T-cell (primary cell): ENCODE measurements around the gene ZNF80. TPM values are rescaled to one million over a fixed set of nuclear protein-coding genes. Genes with fewer than 3 reads are reported as not detected.

Source experiments
- ATAC-seq, 4 experiments: fragments of 200-7000 bp in 3 of 4; fragments of 150-1000 bp in 1 of 4; cut with Tn5 transposase; replicated peaks in 1 of 4; 1 replicate in 3 of 4; 2 replicates in 1 of 4; pipeline ENCODE4 v1.10.0; 2021; ENCODE audit warnings: moderate library complexity in 3 of 4, mild to moderate bottlenecking in 2 of 4, moderate number of reproducible peaks in 1 of 4
- CTCF ChIA-PET, 2 donors: fragments of 300-600 bp; sonication (Branson Sonifier 250); formaldehyde crosslinking; loops; one replicate each; lab custom pipeline; 2022; ENCODE audit warnings: antibody characterized with exemption in 2 of 2; lab: Charles Lee
- POLR2A ChIA-PET, 2 donors: fragments of 300-600 bp; sonication (Branson Sonifier 250); formaldehyde crosslinking; loops; one replicate each; lab custom pipeline; 2022; ENCODE audit warnings: antibody characterized with exemption in 2 of 2; lab: Charles Lee
- DNase-seq, 35 experiments: peaks; one replicate each; pipeline versions ENCODE4 v3.0.0 to v3.0.0-alpha.2; 2013 to 2023
- H3K27ac ChIP-seq: one replicate; pipeline ENCODE4 v1.5.1; 2013; ENCODE audit warnings: low read length
- H3K27me3 ChIP-seq, 2 experiments: replicated peaks in 1 of 2; 1 replicate in 1 of 2; 2 replicates in 1 of 2; pipeline versions ENCODE4 v1.6.1 to v1.7.0; 2013; ENCODE audit warnings: low read length in 1 of 2, mixed read lengths in 1 of 2; ENCODE audit not compliant: control insufficient read depth in 2 of 2, insufficient read depth in 2 of 2; ENCODE audit errors: extremely low read depth in 1 of 2
- H3K36me3 ChIP-seq, 2 donors: 1 replicate in 1 of 2; 2 replicates in 1 of 2; pipeline versions ENCODE4 v1.6.1 to v1.7.0; 2013; ENCODE audit warnings: low read length in 1 of 2; ENCODE audit not compliant: control insufficient read depth in 2 of 2, insufficient read depth in 1 of 2; ENCODE audit errors: extremely low read depth in 1 of 2
- H3K4me1 ChIP-seq, 2 experiments: 1 replicate in 1 of 2; 2 replicates in 1 of 2; pipeline versions ENCODE4 v1.6.1 to v1.7.0; 2013; ENCODE audit warnings: low read length in 2 of 2, mixed read lengths in 1 of 2; ENCODE audit not compliant: insufficient read depth in 2 of 2, control insufficient read depth in 1 of 2; ENCODE audit errors: extremely low read depth in 1 of 2
- H3K4me3 ChIP-seq, 2 donors: 1 replicate in 1 of 2; 2 replicates in 1 of 2; pipeline versions ENCODE4 v1.5.1 to v1.7.0; 2013; ENCODE audit warnings: mild to moderate bottlenecking in 2 of 2, low read length in 1 of 2, moderate library complexity in 1 of 2; ENCODE audit not compliant: control insufficient read depth in 1 of 2; ENCODE audit errors: extremely low read depth in 1 of 2
- H3K9me3 ChIP-seq: 2 replicates; pipeline ENCODE4 v1.7.0; 2013
- H3K27ac Mint-ChIP-seq, 2 donors: one replicate each; pipeline ENCODE4 v1.8.0; 2020 to 2021; ENCODE audit warnings: mild to moderate bottlenecking in 2 of 2, mixed read lengths in 2 of 2
- H3K27me3 Mint-ChIP-seq, 2 donors: one replicate each; pipeline ENCODE4 v1.8.0; 2021 to 2022; ENCODE audit warnings: mixed read lengths in 2 of 2
- H3K36me3 Mint-ChIP-seq: one replicate; pipeline ENCODE4 v1.8.0; 2021; ENCODE audit warnings: mixed read lengths
- H3K4me1 Mint-ChIP-seq, 3 donors: one replicate each; pipeline ENCODE4 v1.8.0; 2020 to 2022; ENCODE audit warnings: mixed read lengths in 3 of 3, mild to moderate bottlenecking in 1 of 3
- H3K4me3 Mint-ChIP-seq, 3 donors: one replicate each; pipeline ENCODE4 v1.8.0; 2020 to 2022; ENCODE audit warnings: mild to moderate bottlenecking in 3 of 3, mixed read lengths in 3 of 3, moderate library complexity in 3 of 3
- H3K9me3 Mint-ChIP-seq, 3 donors: one replicate each; pipeline ENCODE4 v1.8.0; 2020 to 2022; ENCODE audit warnings: mixed read lengths in 3 of 3
- WGBS: methylation state at CpG from one replicate; pipeline ENCODE4 v1.1.5; 2013; ENCODE audit warnings: missing lambda C conversion rate; ENCODE audit not compliant: insufficient coverage; 5-methylcytosine and 5-hydroxymethylcytosine counted together
- total RNA-seq, 35 experiments: library from RNA in 6 of 35; stranded (reverse) in 6 of 35; fragments of 120-200 nt in 1 of 35; gene quantifications; one replicate each; pipeline versions ENCODE4 v1.2.1 to v1.2.4 and lab custom pipeline; 2013 to 2026

ZNF80 gene
- total RNA-seq, 5 donors from 2014 or later (not counting 1 experiment from before 2014, with no cell fraction given) = 0.47 to 1.4 (median 1.1) TPM

DNA sequence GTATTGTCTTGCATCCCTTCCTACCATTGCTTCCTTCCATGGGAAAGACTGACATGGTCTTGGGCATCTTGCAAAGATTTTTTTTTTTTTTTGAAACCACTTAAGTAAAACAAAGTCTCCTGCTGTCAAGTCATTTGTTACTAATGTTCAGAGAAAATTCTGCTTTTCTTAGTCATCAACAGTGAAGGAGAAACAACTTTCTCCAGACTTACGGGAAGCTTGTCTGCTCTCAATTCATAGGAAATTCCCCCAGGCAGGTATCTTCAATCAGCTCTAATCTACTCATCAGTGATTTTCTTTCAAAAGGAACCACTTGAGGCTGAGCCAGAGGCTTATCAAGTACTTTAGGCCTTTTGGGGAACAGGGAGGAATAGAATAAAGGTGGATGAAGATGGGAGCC lies 42.6 kb downstream of the ZNF80 start:
- H3K27me3 Mint-ChIP-seq = no peaks in the 10 kb centered on the region
- H3K4me3 Mint-ChIP-seq = no peak overlapping the region
- H3K36me3 ChIP-seq = no peaks in the 10 kb centered on the region
- H3K4me1 Mint-ChIP-seq = no peaks in the 10 kb centered on the region
- ChIA-PET CTCF (no interaction called here), POLR2A (no interaction called here)
- DNase-seq = no peak
- no peaks in the 10 kb centered on the region for H3K9me3 ChIP-seq
- no peak overlapping the region for H3K4me3 ChIP-seq
- H3K27ac ChIP-seq = no peak overlapping the region
- no peak overlapping the region for H3K27ac Mint-ChIP-seq
- no CpG with 5 or more reads among the region's 1 CpG for WGBS
- no peaks in the 10 kb centered on the region for H3K9me3 Mint-ChIP-seq
- H3K4me1 ChIP-seq = no peaks in the 10 kb centered on the region
- no peak for ATAC-seq
- no peaks in the 10 kb centered on the region for H3K36me3 Mint-ChIP-seq
- H3K27me3 ChIP-seq = no peaks in the 10 kb centered on the region

DNA sequence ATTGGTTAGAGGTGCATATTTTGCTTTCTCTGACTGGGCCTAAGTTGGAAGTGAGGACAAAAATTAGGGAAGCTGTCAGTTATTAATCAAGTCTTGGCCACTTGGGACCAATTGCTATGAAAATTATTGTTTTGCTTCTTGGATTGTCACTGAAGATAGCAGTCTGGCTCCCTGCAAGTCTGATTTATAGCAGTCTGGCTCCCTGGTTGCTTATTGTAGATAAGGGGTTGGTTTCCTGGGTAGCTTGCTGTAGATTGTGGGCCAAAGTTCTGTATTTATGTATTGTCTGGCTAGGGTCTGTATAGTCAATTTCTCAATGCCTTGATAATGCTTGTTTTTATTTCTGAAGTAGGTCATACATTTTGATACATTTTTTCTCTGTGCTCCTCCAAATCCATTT lies 45.2 kb downstream of the ZNF80 start:
- Histone ChIP-seq H3K4me1 (no peaks in the 10 kb centered on the region), H3K27me3 (no peaks in the 10 kb centered on the region), H3K36me3 (no peaks in the 10 kb centered on the region), H3K27ac (no peak overlapping the region), H3K9me3 (no peaks in the 10 kb centered on the region), H3K4me3 (no peak overlapping the region)
- ATAC-seq (no peak), DNase-seq (no peak)
- H3K4me3 Mint-ChIP-seq = no peak overlapping the region
- H3K27ac Mint-ChIP-seq = no peak overlapping the region
- H3K9me3 Mint-ChIP-seq = no peaks in the 10 kb centered on the region
- H3K27me3 Mint-ChIP-seq = no peaks in the 10 kb centered on the region
- CTCF ChIA-PET = interaction anchor here in 1 of 2 donors (1.3 kb wide), 1 partner anchor 50 kb away, joined by 3 read pairs; no protein-coding TSS in a partner anchor
- no peaks in the 10 kb centered on the region for H3K4me1 Mint-ChIP-seq
- POLR2A ChIA-PET = no interaction called here
- H3K36me3 Mint-ChIP-seq = no peaks in the 10 kb centered on the region

DNA sequence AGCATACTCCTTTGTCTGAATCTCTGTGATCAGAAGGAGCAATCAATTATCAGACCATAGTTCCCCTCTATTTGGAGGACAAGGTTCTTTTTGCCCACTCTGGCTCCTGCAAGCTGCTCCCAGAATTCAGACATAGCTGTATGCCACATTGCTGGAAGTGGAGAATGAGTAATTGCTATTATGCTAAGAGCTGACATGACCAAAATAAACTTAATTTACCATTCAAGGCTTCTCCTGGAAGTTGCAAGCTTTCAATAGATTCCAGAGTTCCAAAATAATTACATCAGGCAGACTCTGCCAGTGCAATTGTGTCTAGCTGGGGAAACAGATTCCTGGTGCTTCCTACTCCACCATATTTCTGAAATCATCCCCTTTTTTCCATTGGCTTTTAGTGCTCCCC lies 50.9 kb downstream of the ZNF80 start:
- peaks cover 7% of the 10 kb centered on the region for H3K36me3 Mint-ChIP-seq
- peak overlapping the region in 1 of 2 donors; percentile 18 for H3K27ac Mint-ChIP-seq
- H3K36me3 ChIP-seq = no peaks in the 10 kb centered on the region
- POLR2A ChIA-PET = no interaction called here
- no peaks in the 10 kb centered on the region for H3K27me3 Mint-ChIP-seq
- H3K4me3 ChIP-seq = no peak overlapping the region
- H3K4me1 ChIP-seq = no peaks in the 10 kb centered on the region
- no peaks in the 10 kb centered on the region for H3K27me3 ChIP-seq
- H3K9me3 Mint-ChIP-seq = peaks cover 6 to 13% (median 8%) of the 10 kb centered on the region in 3 donors
- DNase-seq = no peak
- no peaks in the 10 kb centered on the region for H3K9me3 ChIP-seq
- H3K4me1 Mint-ChIP-seq = no peaks in the 10 kb centered on the region
- no peak overlapping the region for H3K4me3 Mint-ChIP-seq
- CTCF ChIA-PET = no interaction called here
- no peak for ATAC-seq
- no peak overlapping the region for H3K27ac ChIP-seq

Other genes with a start within 250 kb of the ZNF80 start
- 10 to 100 TPM in 1 of 5 donors, 1 to 10 TPM in 4; 5.4 to 10.5 (median 7.2) TPM for gene CCDC191, start 181.1 kb downstream of the ZNF80 start, total RNA-seq
- 10 to 100 TPM; 24.3 to 39.1 (median 31.7) TPM for gene QTRT2, start 180.8 kb downstream of the ZNF80 start, total RNA-seq
- under 1 TPM in 2 of 5 donors, not detected in 3; 0.23 to 0.26 TPM for gene DRD3, start 58.5 kb downstream of the ZNF80 start, total RNA-seq
- gene TIGIT, start 56.5 kb upstream of the ZNF80 start, total RNA-seq = 10 to 100 TPM; 21.2 to 48.1 (median 39.9) TPM